HG03196 (cell line): ENCODE measurements around the gene LPCAT4.
A peak's percentile ranks its signal among the peaks of the same experiment; 100 is the strongest.

Source experiments
- ATAC-seq: cut with Tn5 transposase; IDR thresholded peaks from one replicate; pipeline ENCODE4 v1.9.1; 2021; ENCODE audit not compliant: unreplicated experiment

The LPCAT4 gene

GRCh38 chr15:34339946-34340345, 27.1 kb downstream of the LPCAT4 start:
- ATAC-seq = no peak

GRCh38 chr15:34338347-34338746, 28.6 kb downstream of the LPCAT4 start:
- no peak for ATAC-seq

- ATAC-seq = peak; percentile 63
These were observed 29.3 kb downstream of the LPCAT4 start, which contains the start of gene SLC12A6 for GRCh38 chr15:34337557-34338306. SLC12A6 (minus strand) TSS chr15:34337781; CDS start chr15:34336680, 1,101 bp downstream.

- ATAC-seq = peak; percentile 5
These were observed 29.9 kb downstream of the LPCAT4 start for GRCh38 chr15:34336991-34337556.

GRCh38 chr15:34336231-34336990, 30.6 kb downstream of the LPCAT4 start:
- no peak for ATAC-seq

- no peak for ATAC-seq
These were observed 31.6 kb downstream of the LPCAT4 start for GRCh38 chr15:34335176-34336032.

- no peak for ATAC-seq
These were observed 32.3 kb downstream of the LPCAT4 start for GRCh38 chr15:34334672-34335071.

- ATAC-seq = no peak
These were observed 34.4 kb downstream of the LPCAT4 start for GRCh38 chr15:34332553-34333120.

- no peak for ATAC-seq
These were observed 35.2 kb downstream of the LPCAT4 start for GRCh38 chr15:34331809-34332208.

GRCh38 chr15:34330279-34330678, 36.7 kb downstream of the LPCAT4 start:
- no peak for ATAC-seq

- no peak for ATAC-seq
These were observed 38.0 kb downstream of the LPCAT4 start for GRCh38 chr15:34329006-34329405.

- ATAC-seq = no peak
These were observed 39.1 kb downstream of the LPCAT4 start for GRCh38 chr15:34327906-34328305.

- ATAC-seq = no peak
These were observed 41.6 kb downstream of the LPCAT4 start for GRCh38 chr15:34325368-34325767.

GRCh38 chr15:34324933-34325332, 42.1 kb downstream of the LPCAT4 start:
- ATAC-seq = no peak

- ATAC-seq = no peak
These were observed 43.8 kb downstream of the LPCAT4 start for GRCh38 chr15:34323217-34323616.

GRCh38 chr15:34318277-34319079, 48.5 kb downstream of the LPCAT4 start:
- ATAC-seq = peak; percentile 60

- no peak for ATAC-seq
These were observed 52.2 kb downstream of the LPCAT4 start for GRCh38 chr15:34314491-34315490.

GRCh38 chr15:34311563-34311962, 55.4 kb downstream of the LPCAT4 start:
- ATAC-seq = no peak
